CD14-positive monocyte (primary cell): ENCODE results near the gene SRF. TPM values are rescaled to one million over a fixed set of nuclear protein-coding genes. Genes with fewer than 3 reads are reported as not detected.

Experiments
- DNase-seq, 3 donors: peaks; one replicate each; pipeline ENCODE4 v3.0.0-alpha.2; 2011 to 2022
- H2AFZ ChIP-seq: 2 replicates; pipeline ENCODE4 v1.6.0; 2012; ENCODE audit warnings: mild to moderate bottlenecking, low read depth, low read length, inconsistent platforms; ENCODE audit not compliant: insufficient read depth, poor library complexity, severe bottlenecking
- H3K27ac ChIP-seq, 2 donors: 1 replicate in 1 of 2; 2 replicates in 1 of 2; pipeline ENCODE4 v1.5.1; 2012 to 2013; ENCODE audit warnings: low read length in 2 of 2, control low read depth in 1 of 2, inconsistent platforms in 1 of 2, low read depth in 1 of 2, mild to moderate bottlenecking in 1 of 2
- H3K27me3 ChIP-seq, 2 donors: one replicate each; pipeline versions ENCODE4 v1.6.0 to v1.6.1; 2011 to 2013; ENCODE audit warnings: low read length in 2 of 2; ENCODE audit not compliant: control insufficient read depth in 2 of 2, insufficient read depth in 2 of 2
- H3K36me3 ChIP-seq, 2 donors: replicated peaks in 1 of 2; 1 replicate in 1 of 2; 2 replicates in 1 of 2; pipeline versions ENCODE4 v1.5.1 to v1.6.1; 2012 to 2013; ENCODE audit warnings: low read length in 2 of 2, control low read depth in 1 of 2, inconsistent platforms in 1 of 2, mild to moderate bottlenecking in 1 of 2; ENCODE audit not compliant: insufficient read depth in 2 of 2, control insufficient read depth in 1 of 2
- H3K4me1 ChIP-seq, 2 donors: 1 replicate in 1 of 2; 2 replicates in 1 of 2; pipeline versions ENCODE4 v1.5.1 to v1.6.1; 2012 to 2013; ENCODE audit warnings: low read length in 2 of 2, control low read depth in 1 of 2, inconsistent platforms in 1 of 2, mild to moderate bottlenecking in 1 of 2, moderate library complexity in 1 of 2; ENCODE audit not compliant: insufficient read depth in 2 of 2, control insufficient read depth in 1 of 2
- H3K4me2 ChIP-seq: replicated peaks from 2 replicates; pipeline ENCODE3; 2012; ENCODE audit warnings: low read length, moderate library complexity, mild to moderate bottlenecking; ENCODE audit not compliant: poor library complexity, severe bottlenecking; ENCODE audit errors: extremely low read depth
- H3K4me3 ChIP-seq, 3 experiments: fragments of 200-600 bp in 1 of 3; sonication (generic) in 1 of 3; replicated peaks in 1 of 3; 1 replicate in 2 of 3; 2 replicates in 1 of 3; pipeline ENCODE4 v1.5.1; 2011 to 2013; ENCODE audit warnings: low read length in 3 of 3, mild to moderate bottlenecking in 3 of 3, control low read depth in 2 of 3, low read depth in 2 of 3, inconsistent platforms in 1 of 3, moderate library complexity in 1 of 3
- H3K79me2 ChIP-seq: 2 replicates; pipeline ENCODE4 v1.6.0; 2012; ENCODE audit warnings: mild to moderate bottlenecking, control low read depth, inconsistent platforms, low read length, moderate library complexity; ENCODE audit not compliant: insufficient read depth
- H3K9ac ChIP-seq: 2 replicates; pipeline ENCODE4 v1.6.0; 2017; ENCODE audit warnings: low read length, mild to moderate bottlenecking; ENCODE audit not compliant: insufficient read depth, poor library complexity, severe bottlenecking
- H3K9me3 ChIP-seq, 2 donors: replicated peaks in 1 of 2; 1 replicate in 1 of 2; 2 replicates in 1 of 2; pipeline versions ENCODE4 v1.5.1 to v1.6.1; 2012 to 2013; ENCODE audit warnings: low read length in 2 of 2, control low read depth in 1 of 2; ENCODE audit not compliant: control insufficient read depth in 1 of 2, insufficient read depth in 1 of 2
- H4K20me1 ChIP-seq: 2 replicates; pipeline ENCODE4 v1.6.0; 2012; ENCODE audit warnings: mild to moderate bottlenecking, low read length, control low read depth, moderate library complexity; ENCODE audit not compliant: insufficient read depth
- H3K27ac Mint-ChIP-seq, 7 donors: one replicate each; pipeline ENCODE4 v1.8.0; 2020; ENCODE audit warnings: mild to moderate bottlenecking in 7 of 7, mixed read lengths in 7 of 7, moderate library complexity in 6 of 7, inconsistent platforms in 2 of 7
- H3K27me3 Mint-ChIP-seq, 3 donors: one replicate each; pipeline ENCODE4 v1.8.0; 2021 to 2022; ENCODE audit warnings: low read depth in 3 of 3, mild to moderate bottlenecking in 3 of 3, mixed read lengths in 3 of 3, moderate library complexity in 3 of 3, inconsistent platforms in 1 of 3
- H3K36me3 Mint-ChIP-seq, 2 donors: one replicate each; pipeline ENCODE4 v1.8.0; 2020; ENCODE audit warnings: mixed read lengths in 2 of 2, inconsistent platforms in 1 of 2, mild to moderate bottlenecking in 1 of 2
- H3K4me1 Mint-ChIP-seq: one replicate; pipeline ENCODE4 v1.8.0; 2020; ENCODE audit warnings: mild to moderate bottlenecking, mixed read lengths
- H3K4me3 Mint-ChIP-seq, 2 donors: one replicate each; pipeline ENCODE4 v1.8.0; 2020; ENCODE audit warnings: mild to moderate bottlenecking in 2 of 2, mixed read lengths in 2 of 2, moderate library complexity in 1 of 2
- H3K9me3 Mint-ChIP-seq, 7 donors: one replicate each; pipeline ENCODE4 v1.8.0; 2020 to 2022; ENCODE audit warnings: mixed read lengths in 7 of 7, mild to moderate bottlenecking in 6 of 7, moderate library complexity in 6 of 7, inconsistent platforms in 2 of 7
- CTCF ChIP-seq: fragments of 200-600 bp; IDR thresholded peaks from one replicate; pipeline ENCODE4 v1.8.0; 2022; ENCODE audit warnings: antibody characterized with exemption, mild to moderate bottlenecking
- WGBS: methylation state at CpG from one replicate; pipeline ENCODE4 v1.1.5; 2013; ENCODE audit warnings: missing lambda C conversion rate; ENCODE audit not compliant: insufficient coverage; 5-methylcytosine and 5-hydroxymethylcytosine counted together
- intact Hi-C, 2 donors: fragments of 100-400 bp; cut with micrococcal nuclease; formaldehyde crosslinking; loops; one replicate each; pipeline versions ENCODE4 v1.15.0 to v1.15.1; 2023
- polyA plus RNA-seq, 3 donors: library from polyadenylated mRNA; depleted of rRNA in 1 of 3; unstranded in 2 of 3; stranded (reverse) in 1 of 3; fragments of 300-500 nt in 2 of 3; fragments of >200 nt in 1 of 3; fragmentation: Illumina TruSeq in 2 of 3; gene quantifications; 1 replicate in 2 of 3; 2 replicates in 1 of 3; pipeline ENCODE4 v1.2.3, GENCODE V29; 2012 to 2021

Gene SRF
- polyA plus RNA-seq, 3 donors, result 3.6 to 26.9 (median 3.8) TPM

DNA sequence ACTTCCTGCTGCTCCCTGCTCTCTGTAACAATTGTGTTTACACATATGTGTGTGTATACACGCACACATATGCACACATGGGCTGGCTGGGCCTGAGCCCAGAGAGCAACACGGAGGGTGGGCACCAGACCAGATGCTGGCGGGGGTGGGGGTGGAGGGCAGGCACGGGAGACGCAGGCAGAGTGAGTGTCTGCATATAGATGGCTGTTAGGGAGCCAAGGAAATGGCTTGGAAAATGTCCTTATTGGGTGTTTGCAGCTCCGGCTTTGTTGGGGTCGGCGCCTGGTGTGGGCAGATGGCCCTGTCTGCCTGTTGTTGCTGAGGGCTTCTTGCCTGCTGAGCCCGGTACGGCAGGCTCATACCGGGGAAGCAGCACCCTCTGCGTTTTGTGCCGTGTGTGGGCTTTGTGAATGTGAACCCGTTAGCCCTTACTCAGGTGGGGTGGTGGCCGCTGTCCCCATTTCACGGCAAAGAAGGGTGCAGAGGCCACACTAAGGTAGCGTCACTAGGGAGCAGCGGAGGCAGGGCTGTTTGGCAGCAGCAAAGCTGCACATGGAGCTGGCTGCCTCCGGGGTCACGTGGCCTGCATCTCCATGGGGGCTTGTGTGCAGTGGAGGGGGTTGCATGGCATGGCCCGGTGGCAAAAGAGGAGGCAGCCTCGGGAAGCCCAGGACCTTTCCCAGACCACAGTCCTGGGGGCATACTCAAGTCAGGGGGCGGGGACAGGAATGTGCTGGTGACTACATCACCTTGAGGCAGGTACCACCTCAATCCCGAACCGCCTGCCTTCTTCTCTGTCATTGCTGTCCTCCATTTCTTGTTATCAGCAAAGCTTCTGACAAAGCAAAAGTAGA is 47.4 kb upstream of the SRF start:
- Histone ChIP-seq H3K9me3 (no peaks in the 10 kb centered on the region), H3K27ac (no peak overlapping the region), H3K4me1 (no peaks in the 10 kb centered on the region), H3K4me2 (no peak overlapping the region), H2AFZ (no peak overlapping the region), H4K20me1 (no peaks in the 10 kb centered on the region), H3K27me3 (no peaks in the 10 kb centered on the region), H3K4me3 (no peak overlapping the region), H3K79me2 (no peaks in the 10 kb centered on the region), H3K36me3 (no peaks in the 10 kb centered on the region), H3K9ac (no peak overlapping the region)
- no peak for TF ChIP-seq CTCF
- peaks cover 0 to 3% (median 2%) of the 10 kb centered on the region in 3 donors for H3K27me3 Mint-ChIP-seq
- DNase-seq, result no peak
- H3K27ac Mint-ChIP-seq, result no peak overlapping the region
- H3K4me3 Mint-ChIP-seq, result no peak overlapping the region
- intact Hi-C loops, result no loop called here
- H3K9me3 Mint-ChIP-seq, result no peaks in the 10 kb centered on the region
- 97% methylated on average over 25 of the region's 25 CpGs for WGBS
- H3K4me1 Mint-ChIP-seq, result peaks cover 3% of the 10 kb centered on the region
- H3K36me3 Mint-ChIP-seq, result no peaks in the 10 kb centered on the region

DNA sequence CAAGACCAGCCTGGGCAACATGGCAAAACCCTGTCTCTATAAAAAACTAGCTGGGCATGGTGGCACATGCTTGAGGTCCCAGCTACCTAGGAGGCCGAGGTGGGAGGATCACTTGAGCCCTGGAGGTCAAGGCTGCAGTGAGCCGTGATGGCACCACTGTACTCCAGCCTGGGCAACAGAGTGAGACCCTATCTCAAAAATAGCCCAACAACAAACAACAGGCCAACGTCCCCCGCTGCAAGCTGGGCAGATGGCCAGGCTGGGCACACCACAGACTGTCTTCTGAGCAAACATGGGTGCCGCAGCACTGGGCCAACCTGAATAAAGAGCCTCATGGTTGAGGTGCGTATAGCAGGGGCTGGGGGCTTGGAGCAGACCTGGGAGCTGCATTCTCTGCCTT is 46.6 kb upstream of the SRF start:
- Mint-ChIP-seq H3K27ac (no peak overlapping the region), H3K4me1 (peaks cover 3% of the 10 kb centered on the region), H3K9me3 (no peaks in the 10 kb centered on the region), H3K4me3 (no peak overlapping the region), H3K36me3 (no peaks in the 10 kb centered on the region), H3K27me3 (peaks cover 0 to 3% (median 0%) of the 10 kb centered on the region in 3 donors)
- Histone ChIP-seq H3K4me3 (no peak overlapping the region), H3K27ac (no peak overlapping the region), H3K79me2 (no peaks in the 10 kb centered on the region), H3K4me2 (no peak overlapping the region), H3K9me3 (no peaks in the 10 kb centered on the region), H2AFZ (no peak overlapping the region), H3K4me1 (no peaks in the 10 kb centered on the region), H3K36me3 (no peaks in the 10 kb centered on the region), H3K27me3 (no peaks in the 10 kb centered on the region), H3K9ac (no peak overlapping the region), H4K20me1 (no peaks in the 10 kb centered on the region)
- intact Hi-C loops, result no loop called here
- 92% methylated on average over 6 of the region's 6 CpGs for WGBS
- DNase-seq, result no peak
- no peak for TF ChIP-seq CTCF
